Nephron (organoid): ENCODE results near the gene ITPR1.
"Not testable (repeated sequence)": the region's sequence is repeated elsewhere in the genome, so short reads cannot be mapped to it uniquely, and the experiment has no call there.

Experiments used
- H3K27ac Mint-ChIP-seq, 3 experiments: 2 replicates each; pipeline ENCODE4 v1.8.0; 2020; ENCODE audit warnings: mixed read lengths in 3 of 3, mild to moderate bottlenecking in 2 of 3, moderate library complexity in 1 of 3
- H3K27me3 Mint-ChIP-seq: 2 replicates; pipeline ENCODE4 v1.8.0; 2021; ENCODE audit warnings: low read depth, mild to moderate bottlenecking, moderate library complexity, mixed read lengths
- H3K36me3 Mint-ChIP-seq: 2 replicates; pipeline ENCODE4 v1.8.0; 2020; ENCODE audit warnings: low read depth, mixed read lengths
- H3K4me1 Mint-ChIP-seq: 2 replicates; pipeline ENCODE4 v1.8.0; 2020; ENCODE audit warnings: mixed read lengths
- H3K4me3 Mint-ChIP-seq, 3 experiments: 2 replicates each; pipeline ENCODE4 v1.8.0; 2020; ENCODE audit warnings: mild to moderate bottlenecking in 3 of 3, mixed read lengths in 3 of 3, moderate library complexity in 2 of 3
- H3K9me3 Mint-ChIP-seq: 2 replicates; pipeline ENCODE4 v1.8.0; 2020; ENCODE audit warnings: mixed read lengths
- TF ChIP-seq, protein P1 (sequence below), 3 experiments: fragments of 200-600 bp; sonication (generic); IDR thresholded peaks; one replicate each; pipeline ENCODE4 v1.5.0; 2021; ENCODE audit warnings: antibody characterized with exemption in 3 of 3; ENCODE audit not compliant: unreplicated experiment in 3 of 3

Gene ITPR1

DNA sequence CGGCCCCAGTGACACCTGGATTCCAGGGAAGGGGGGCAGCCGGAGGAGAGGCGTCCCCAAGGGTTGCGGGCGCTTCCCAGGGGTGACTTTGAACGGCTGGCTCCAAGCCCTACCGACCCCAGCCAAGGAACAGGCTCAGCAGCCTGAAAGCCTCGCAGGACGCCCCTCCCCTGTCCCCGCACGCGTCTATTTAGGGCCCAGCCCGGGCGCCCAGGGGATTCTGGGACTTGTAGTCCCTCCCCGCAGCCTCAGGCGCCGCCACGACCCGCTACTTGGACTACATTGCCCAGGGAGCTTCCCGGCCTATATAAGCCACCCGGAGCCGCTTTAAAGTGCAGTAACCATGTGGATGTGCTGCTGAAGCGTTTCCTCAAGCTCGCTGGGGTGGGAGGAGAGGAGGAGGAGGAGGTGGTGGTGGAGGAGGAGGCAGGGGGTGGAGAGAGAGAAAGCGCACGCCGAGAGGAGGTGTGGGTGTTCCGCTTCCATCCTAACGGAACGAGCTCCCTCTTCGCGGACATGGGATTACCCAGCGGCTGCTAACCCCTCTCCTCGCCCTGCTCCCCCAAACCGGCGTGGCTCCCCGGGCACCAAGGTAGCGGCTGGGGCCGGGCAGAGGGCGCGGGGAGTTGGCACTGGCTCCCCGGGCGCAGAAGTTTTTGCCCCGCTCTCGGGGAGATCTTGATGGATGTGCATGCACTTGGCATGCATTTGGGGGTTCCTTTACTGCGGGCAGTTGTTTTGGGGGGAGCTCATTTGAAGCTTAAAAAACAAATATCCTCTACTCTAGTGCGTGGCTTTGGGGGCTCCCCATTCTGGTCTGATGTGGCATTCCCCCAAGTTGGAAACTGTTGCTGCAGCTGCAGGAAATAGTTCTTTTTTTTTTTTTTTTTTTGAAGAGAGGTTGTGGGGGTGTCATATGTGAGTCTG is at the start of gene ITPR1:
Gene ITPR1 (plus strand): TSS at position 335 of the 927 bp plus-strand sequence. CDS start 23,144 bp downstream, outside the sequence.
- Mint-ChIP-seq H3K4me3 (peak within 1 kb of the TSS; percentile 93 to 96 (median 95)), H3K4me1 (peaks cover 34% of the 10 kb centered on the region), H3K27ac (peak within 1 kb of the TSS; percentile 77 to 89 (median 79)), H3K36me3 (peaks cover 15% of the 10 kb centered on the region), H3K27me3 (peaks cover 14% of the 10 kb centered on the region), H3K9me3 (no peaks in the 10 kb centered on the region)
- TF ChIP-seq, protein P1, sequence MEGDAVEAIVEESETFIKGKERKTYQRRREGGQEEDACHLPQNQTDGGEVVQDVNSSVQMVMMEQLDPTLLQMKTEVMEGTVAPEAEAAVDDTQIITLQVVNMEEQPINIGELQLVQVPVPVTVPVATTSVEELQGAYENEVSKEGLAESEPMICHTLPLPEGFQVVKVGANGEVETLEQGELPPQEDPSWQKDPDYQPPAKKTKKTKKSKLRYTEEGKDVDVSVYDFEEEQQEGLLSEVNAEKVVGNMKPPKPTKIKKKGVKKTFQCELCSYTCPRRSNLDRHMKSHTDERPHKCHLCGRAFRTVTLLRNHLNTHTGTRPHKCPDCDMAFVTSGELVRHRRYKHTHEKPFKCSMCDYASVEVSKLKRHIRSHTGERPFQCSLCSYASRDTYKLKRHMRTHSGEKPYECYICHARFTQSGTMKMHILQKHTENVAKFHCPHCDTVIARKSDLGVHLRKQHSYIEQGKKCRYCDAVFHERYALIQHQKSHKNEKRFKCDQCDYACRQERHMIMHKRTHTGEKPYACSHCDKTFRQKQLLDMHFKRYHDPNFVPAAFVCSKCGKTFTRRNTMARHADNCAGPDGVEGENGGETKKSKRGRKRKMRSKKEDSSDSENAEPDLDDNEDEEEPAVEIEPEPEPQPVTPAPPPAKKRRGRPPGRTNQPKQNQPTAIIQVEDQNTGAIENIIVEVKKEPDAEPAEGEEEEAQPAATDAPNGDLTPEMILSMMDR (IDR thresholded peaks at IDR 0.05; ENCODE audit: unreplicated experiment in 3 of 3), result no peak

DNA sequence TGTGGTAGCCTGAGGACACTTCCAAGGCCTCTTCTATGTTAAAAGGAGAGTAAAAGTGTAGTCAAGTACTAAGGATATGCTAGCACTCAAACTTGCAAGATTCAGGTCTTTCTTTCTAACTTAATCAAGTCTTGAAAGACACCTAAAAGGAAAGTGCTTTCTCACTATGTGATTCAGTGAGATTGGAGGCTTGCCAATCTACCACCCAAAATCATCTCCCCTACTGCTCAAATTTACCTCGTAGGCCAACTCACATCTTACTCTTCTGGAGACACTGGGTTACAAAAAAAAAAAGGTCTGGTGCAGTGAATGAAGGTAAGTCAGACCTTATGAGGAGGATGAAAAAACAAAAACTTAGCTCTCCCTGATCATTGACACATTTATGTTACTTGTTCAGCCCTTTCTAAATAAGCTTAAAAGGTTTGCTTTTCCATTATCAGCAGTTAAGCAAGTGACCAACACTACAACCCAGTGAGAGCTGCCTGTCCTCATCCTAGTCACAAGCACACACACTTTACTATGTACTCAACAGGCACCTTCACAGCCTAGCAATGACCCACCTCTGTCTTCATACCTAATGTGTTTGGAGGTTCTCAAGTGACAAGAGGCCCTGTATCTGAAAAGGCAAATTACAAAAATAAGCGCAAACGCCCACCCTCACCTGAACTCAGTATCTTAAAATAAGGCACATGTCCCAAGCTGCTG is 45.7 kb upstream of the ITPR1 start:
- H3K27me3 Mint-ChIP-seq, result no peaks in the 10 kb centered on the region
- H3K4me3 Mint-ChIP-seq, result no peak overlapping the region
- no peaks in the 10 kb centered on the region for H3K4me1 Mint-ChIP-seq
- H3K36me3 Mint-ChIP-seq, result peaks cover 50% of the 10 kb centered on the region
- TF ChIP-seq, protein P1 (IDR thresholded peaks at IDR 0.05; ENCODE audit: unreplicated experiment in 3 of 3), result no peak
- H3K9me3 Mint-ChIP-seq, result no peaks in the 10 kb centered on the region
- peak overlapping the region in 2 of 3 experiments; percentile 14 to 18 for H3K27ac Mint-ChIP-seq

DNA sequence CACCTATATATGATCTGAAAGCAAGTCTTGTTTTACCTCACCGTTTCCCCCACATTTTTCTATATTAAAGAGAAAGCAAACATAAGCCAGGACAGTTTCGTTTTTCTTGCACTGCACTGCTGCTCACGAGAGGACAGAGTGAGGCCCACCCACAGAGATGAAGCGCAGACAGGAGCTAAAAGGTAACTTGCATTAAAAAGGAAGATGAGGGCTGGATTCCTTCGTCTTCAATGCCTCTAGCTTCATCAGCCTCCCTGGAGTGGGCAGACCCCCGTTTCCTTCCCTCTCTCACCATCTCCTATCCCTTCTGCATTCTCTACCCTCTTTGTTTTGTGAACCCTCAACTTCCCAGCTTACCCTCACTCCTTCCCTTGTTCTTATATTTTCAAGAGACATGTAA is 45.0 kb upstream of the ITPR1 start:
- peaks cover 51% of the 10 kb centered on the region for H3K36me3 Mint-ChIP-seq
- H3K27ac Mint-ChIP-seq, result peak overlapping the region in 2 of 3 experiments; percentile 0 to 14
- TF ChIP-seq, protein P1 (IDR thresholded peaks at IDR 0.05; ENCODE audit: unreplicated experiment in 3 of 3), result no peak
- H3K4me3 Mint-ChIP-seq, result no peak overlapping the region
- no peaks in the 10 kb centered on the region for H3K27me3 Mint-ChIP-seq
- no peaks in the 10 kb centered on the region for H3K4me1 Mint-ChIP-seq
- no peaks in the 10 kb centered on the region for H3K9me3 Mint-ChIP-seq

DNA sequence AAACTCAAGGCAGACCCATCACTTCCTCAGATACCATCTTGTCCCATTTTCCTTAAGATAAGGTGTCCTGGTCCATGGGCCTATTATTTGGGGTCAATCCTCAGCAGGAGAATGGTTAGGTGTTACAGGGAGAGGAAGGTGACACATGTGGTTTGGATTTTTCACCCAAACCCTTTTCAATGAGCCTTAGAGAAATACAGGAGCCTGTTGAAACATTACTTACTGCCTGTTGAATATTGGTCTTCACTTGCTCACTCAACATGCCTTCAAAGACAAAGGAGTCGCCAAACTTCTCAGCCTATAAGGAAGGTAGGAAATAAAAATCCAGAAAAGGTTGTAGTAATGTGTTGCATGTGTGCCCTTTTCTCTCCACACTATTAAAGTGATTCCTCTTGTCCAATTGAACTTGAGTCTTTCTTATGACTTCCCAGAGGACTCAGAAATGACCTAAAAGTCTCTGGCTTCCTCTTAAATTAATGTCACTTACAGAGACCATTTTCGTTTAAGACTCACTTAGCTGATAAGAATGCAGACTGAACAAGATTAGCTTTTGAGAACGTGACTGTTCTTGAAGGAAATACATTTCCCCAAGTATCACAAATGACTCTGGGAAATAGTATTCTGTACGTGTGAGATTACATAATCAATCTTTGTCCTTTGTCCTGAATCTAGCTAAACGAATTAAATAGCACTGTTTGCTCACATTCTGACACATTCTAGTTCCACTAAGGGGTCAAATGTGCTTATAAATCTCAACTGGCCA is 43.9 kb upstream of the ITPR1 start:
- Mint-ChIP-seq H3K4me1 (no peaks in the 10 kb centered on the region), H3K9me3 (no peaks in the 10 kb centered on the region), H3K27me3 (no peaks in the 10 kb centered on the region), H3K36me3 (peaks cover 49% of the 10 kb centered on the region), H3K4me3 (no peak overlapping the region), H3K27ac (no peak overlapping the region)
- TF ChIP-seq, protein P1 (IDR thresholded peaks at IDR 0.05; ENCODE audit: unreplicated experiment in 3 of 3), result no peak

DNA sequence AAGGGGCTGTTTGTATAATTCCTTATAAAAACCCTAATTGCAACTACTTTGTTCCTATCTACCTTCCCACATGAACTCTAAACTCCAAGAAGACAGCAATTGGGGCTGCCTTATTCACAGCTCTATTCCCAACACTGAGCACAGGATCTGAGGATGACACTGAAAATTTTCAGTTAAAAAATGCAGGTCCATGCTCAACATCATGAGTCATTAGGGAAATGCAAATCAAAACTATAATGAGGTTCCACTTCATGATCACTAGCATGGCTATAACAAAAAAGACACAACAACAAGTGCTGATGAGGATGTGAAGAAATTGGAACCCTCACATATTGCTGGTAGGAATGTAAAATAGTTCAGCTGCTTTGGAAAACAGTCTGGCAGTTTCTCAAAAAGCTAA is 39.0 kb upstream of the ITPR1 start:
- Mint-ChIP-seq H3K4me3 (no peak overlapping the region), H3K27me3 (no peaks in the 10 kb centered on the region)

DNA sequence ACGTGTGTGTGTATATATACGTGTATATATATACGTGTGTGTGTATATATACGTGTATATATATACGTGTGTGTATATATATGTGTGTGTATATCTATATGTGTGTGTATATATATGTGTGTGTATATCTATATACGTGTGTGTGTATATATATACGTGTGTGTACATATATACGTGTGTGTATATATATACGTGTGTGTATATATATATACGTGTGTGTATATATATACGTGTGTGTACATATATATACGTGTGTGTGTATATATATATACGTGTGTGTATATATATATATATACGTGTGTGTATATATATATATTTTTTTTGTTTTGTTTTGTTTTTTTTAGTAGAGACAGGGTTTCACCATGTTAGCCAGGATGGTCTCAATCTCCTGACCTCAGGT is 36.4 kb upstream of the ITPR1 start:
- H3K27ac Mint-ChIP-seq, H3K27me3 Mint-ChIP-seq, H3K4me3 Mint-ChIP-seq, H3K36me3 Mint-ChIP-seq, H3K9me3 Mint-ChIP-seq, H3K4me1 Mint-ChIP-seq: not testable (repeated sequence)

More for the DNA sequence above, 39.0 kb upstream of the ITPR1 start:
- no peaks in the 10 kb centered on the region for H3K9me3 Mint-ChIP-seq
- peaks cover 20% of the 10 kb centered on the region for H3K36me3 Mint-ChIP-seq
- H3K4me1 Mint-ChIP-seq, result no peaks in the 10 kb centered on the region
- no peak overlapping the region for H3K27ac Mint-ChIP-seq
- TF ChIP-seq, protein P1 (IDR thresholded peaks at IDR 0.05; ENCODE audit: unreplicated experiment in 3 of 3), result no peak
